ENCODE data around the gene PPM1F.
"Not testable (repeated sequence)": the region's sequence is repeated elsewhere in the genome, so short reads cannot be mapped to it uniquely, and the experiment has no call there.

PPM1F gene

GRCh38 chr22:21889251-21889990 is 63.2 kb downstream of the PPM1F start:
- DNase-seq (ENCODE audit: low read depth): no peak

GRCh38 chr22:21887841-21888240 is 64.8 kb downstream of the PPM1F start:
- DNase-seq (ENCODE audit: low read depth): no peak

- DNase-seq (ENCODE audit: low read depth): not testable (repeated sequence)
Observed at GRCh38 chr22:21883930-21884329, 68.7 kb downstream of the PPM1F start.

DNA sequence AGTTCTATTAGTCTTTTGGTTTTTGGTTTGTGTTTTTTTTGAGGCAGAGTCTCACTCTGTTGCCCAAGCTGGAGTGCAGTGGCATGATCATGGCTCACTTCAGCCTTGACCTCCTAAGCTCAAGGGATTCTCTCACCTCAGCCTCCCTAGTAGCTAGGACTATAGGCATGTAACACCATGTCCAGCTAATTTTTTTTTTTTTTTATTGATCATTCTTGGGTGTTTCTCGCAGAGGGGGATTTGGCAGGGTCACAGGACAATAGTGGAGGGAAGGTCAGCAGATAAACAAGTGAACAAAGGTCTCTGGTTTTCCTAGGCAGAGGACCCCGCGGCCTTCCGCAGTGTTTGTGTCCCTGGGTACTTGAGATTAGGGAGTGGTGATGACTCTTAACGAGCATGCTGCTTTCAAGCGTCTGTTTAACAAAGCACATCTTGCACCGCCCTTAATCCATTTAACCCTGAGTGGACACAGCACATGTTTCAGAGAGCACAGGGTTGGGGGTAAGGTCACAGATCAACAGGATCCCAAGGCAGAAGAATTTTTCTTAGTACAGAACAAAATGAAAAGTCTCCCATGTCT is 69.8 kb downstream of the PPM1F start:
- DNase-seq (ENCODE audit: low read depth): not testable (repeated sequence)

DNA sequence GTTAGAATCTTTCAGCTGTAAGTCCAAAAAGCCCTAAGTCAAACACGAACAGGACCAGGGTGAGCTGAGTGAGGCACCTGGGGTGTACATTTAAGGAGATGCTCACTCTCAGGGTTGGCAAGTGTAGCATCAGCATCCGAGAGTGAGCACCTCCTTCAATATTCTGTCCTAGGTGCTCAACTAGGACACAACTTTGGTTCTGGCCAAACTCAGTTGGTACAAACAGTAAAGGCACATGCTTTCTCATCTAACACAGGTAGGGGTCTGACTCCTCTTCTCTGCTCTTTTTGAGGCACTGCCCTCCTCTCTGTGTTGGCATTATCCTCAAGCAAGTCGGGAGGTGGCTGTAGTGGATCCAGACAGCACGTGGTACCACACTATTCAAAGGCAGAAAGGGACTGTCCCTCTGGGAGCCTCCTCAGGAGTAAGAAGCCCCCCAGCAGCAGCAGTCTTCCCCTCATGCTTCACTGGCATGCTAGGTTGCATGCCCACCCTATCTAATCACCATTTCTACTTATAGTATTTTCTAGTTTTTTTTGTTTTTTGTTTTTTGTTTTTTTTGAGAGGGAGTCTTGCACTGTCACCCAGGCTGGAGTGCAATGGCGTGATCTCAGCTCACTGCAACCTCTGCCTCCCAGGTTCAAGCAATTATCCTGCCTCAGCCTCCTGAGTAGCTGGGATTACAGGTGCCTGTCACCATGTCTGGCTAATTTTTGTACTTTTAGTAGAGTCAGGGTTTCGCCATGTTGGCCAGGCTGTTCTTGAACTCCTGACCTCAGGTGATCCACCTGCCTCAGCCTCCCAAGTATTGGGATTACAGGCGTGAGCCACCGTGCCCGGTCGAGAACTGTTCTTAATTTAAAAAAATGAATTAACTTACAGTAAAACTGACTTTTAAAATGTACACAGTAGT is 70.6 kb downstream of the PPM1F start:
- DNase-seq (ENCODE audit: low read depth): no peak

GRCh38 chr22:21876486-21877176 is 76.0 kb downstream of the PPM1F start:
- DNase-seq (ENCODE audit: low read depth): peak; percentile 79

GRCh38 chr22:21874953-21875352 is 77.7 kb downstream of the PPM1F start:
- DNase-seq (ENCODE audit: low read depth): not testable (repeated sequence)

- no peak for DNase-seq (ENCODE audit: low read depth)
Observed at GRCh38 chr22:21873619-21874018, 79.0 kb downstream of the PPM1F start.

DNA sequence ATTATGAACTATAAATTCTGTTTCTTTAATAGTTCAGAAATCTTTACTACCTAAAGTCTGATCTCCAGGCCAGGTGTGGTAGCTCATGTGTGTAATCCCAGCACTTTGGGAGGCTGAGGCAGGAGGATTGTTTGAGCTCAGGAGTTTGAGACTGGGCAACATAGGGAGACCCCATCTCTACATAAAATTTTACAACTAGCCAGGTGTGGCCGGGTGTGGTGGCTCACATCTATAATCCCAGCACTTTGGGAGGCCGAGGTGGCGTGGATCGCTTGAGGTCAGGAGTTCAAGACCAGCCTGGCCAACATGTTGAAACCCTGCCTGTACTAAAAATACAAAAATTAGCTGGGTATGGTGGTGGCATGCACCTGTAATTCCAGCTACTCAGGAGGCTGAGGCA is 79.9 kb downstream of the PPM1F start:
- DNase-seq (ENCODE audit: low read depth): not testable (repeated sequence)

Data from iris pigment epithelial cell (primary cell).